HT-29 (cell line): ENCODE data around the gene PLXNA3. TPM values are rescaled to one million over a fixed set of nuclear protein-coding genes. Genes with fewer than 3 reads are reported as not detected.
"Not testable (repeated sequence)": the region's sequence is repeated elsewhere in the genome, so short reads cannot be mapped to it uniquely, and the experiment has no call there.

Experiments
- DNase-seq: peaks from one replicate; pipeline ENCODE4 v3.0.0-alpha.2; 2015; ENCODE audit warnings: low spot score
- total RNA-seq: library from RNA; depleted of rRNA; stranded (reverse); fragments of >200 nt; shearing (Covaris generic); gene quantifications from 2 replicates; pipeline ENCODE4 v1.2.3, GENCODE V29; 2014

PLXNA3 gene
- total RNA-seq, 1 experiment from 2014 or later = 33.6 TPM

DNA sequence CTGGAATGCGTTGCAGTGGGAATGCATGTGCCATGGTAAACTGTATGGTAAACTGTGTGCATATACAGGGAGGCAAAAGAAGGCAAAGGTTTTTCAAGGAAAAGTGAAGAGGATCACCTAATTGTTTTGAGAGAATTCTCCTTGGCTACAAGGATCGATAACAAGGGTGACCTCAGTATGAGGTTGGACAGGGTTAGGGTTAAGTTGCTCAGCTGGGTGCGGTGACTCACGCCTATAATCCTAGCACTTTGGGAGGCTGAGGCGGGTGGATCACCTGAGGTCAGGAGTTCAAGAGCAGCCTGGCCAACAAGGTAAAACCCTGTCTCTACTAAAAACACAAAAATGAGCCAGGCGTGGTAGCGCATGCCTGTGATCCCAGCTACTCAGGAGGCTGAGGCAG is 43.3 kb downstream of the PLXNA3 start:
- DNase-seq = not testable (repeated sequence)

- no peak for DNase-seq
Observed at GRCh38 chrX:154502098-154502497, 44.0 kb downstream of the PLXNA3 start.

GRCh38 chrX:154502989-154503388 is 44.9 kb downstream of the PLXNA3 start:
- DNase-seq = no peak

GRCh38 chrX:154505734-154506133 is 47.7 kb downstream of the PLXNA3 start:
- no peak for DNase-seq

GRCh38 chrX:154506483-154507332 is 48.6 kb downstream of the PLXNA3 start:
- DNase-seq = no peak

GRCh38 chrX:154507673-154508383 is 49.7 kb downstream of the PLXNA3 start:
- no peak for DNase-seq

- no peak for DNase-seq
Observed at GRCh38 chrX:154508384-154508745, 50.3 kb downstream of the PLXNA3 start.

GRCh38 chrX:154509455-154509854 is 51.4 kb downstream of the PLXNA3 start:
- DNase-seq = no peak

- no peak for DNase-seq
Observed at GRCh38 chrX:154511761-154512160, 53.7 kb downstream of the PLXNA3 start.

DNA sequence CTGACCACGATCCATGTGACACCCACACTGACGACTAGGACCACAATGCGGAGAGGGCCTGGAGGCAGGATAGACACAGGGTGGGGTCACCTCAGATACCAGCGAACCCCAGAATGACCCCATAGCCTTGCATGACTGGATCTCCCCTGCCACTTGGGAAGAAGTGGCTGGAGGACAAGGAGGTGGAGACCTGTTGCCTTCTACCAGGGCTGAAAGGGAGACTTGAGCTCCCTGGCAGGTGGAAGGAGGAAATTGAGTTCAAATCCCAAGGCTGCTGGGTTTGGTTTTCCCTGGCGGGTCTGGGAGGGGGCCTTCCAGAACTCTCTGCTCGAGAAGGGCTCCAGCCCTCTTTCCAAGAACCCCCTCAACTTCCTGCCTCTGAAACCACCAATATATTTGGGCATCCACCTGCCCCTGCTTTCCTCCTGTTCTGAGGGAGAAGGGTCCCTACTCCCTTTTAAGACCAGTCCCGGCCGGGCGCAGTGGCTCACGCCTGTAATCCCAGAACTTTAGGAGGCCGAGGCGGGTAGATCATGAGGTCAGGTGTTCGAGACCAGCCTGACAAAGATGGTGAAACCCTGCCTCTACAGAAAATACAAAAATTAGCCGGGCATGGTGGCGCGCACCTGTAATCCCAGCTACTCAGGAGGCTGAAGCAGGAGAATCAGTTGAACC is 54.9 kb downstream of the PLXNA3 start:
- DNase-seq = no peak

DNA sequence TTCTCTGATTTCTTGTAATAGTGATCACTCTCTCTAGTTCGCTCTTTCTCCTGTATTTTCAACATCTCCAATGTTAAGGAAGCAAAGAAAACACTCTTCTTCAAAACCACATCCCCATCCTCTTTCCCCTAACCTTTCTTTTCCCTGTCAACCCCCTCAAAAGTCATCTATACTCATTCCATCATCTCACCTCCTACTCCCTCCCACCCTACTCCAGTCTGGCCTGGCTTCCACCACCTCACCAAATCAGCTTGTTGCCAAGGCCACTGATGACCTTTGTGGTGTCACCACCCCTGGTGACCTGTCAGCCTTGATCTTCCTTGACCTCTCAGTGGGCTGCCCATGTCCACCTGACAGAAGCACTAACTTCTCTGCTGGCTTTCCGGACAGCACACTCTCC is 55.6 kb downstream of the PLXNA3 start:
- DNase-seq = no peak

DNA sequence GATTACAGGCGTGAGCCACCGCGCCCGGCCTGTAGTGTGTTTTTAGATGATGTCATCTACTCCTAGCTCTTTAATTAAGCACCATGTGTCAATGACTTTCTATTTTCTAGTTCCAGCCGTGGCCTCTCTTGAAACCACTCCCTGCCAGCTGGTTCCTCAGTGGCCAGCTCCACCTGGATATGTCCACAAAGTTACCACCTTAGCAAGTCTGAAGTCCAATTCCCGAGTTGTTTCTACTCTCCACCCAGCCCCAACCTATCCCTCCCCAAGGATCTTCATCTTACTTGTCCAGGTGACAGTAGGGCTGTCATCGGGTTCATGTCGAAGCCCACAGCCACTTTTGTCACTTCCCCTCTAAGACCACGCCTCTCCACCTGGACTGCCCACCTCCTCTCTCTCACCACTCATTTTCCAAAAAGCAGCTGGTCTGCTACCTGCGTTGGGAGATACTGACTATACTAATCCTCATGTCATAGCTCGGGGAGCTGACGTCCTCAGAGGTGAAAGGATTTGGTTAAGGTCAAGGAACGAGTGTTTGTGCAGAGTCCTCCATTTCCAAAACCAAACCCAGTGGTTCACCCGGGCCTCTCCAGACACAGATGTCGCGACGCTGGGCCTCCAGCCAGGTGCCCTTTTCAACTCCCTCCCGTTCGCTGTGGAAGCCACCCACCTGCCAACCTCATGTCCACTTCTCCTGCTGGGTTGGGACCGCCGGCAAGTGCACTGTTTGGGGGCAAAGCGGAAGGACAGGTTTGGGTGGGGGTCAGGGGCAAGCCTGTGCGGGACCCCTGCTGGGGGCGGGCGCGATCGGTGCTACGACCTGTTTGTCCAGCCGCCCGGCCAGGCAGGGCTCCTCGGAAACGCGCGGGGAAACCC is 57.2 kb downstream of the PLXNA3 start:
- peak; percentile 67 for DNase-seq

GRCh38 chrX:154515966-154516655 is 58.0 kb downstream of the PLXNA3 start, which contains the start of gene FAM3A:
FAM3A (minus strand) TSS chrX:154516232; CDS start chrX:154515772, 460 bp downstream.
- DNase-seq = peak; percentile 96

GRCh38 chrX:154516656-154517100 is 58.6 kb downstream of the PLXNA3 start:
- peak; percentile 36 for DNase-seq

GRCh38 chrX:154517101-154517781 is 59.2 kb downstream of the PLXNA3 start:
- no peak for DNase-seq

GRCh38 chrX:154519389-154519788 is 61.3 kb downstream of the PLXNA3 start:
- DNase-seq = no peak

DNA sequence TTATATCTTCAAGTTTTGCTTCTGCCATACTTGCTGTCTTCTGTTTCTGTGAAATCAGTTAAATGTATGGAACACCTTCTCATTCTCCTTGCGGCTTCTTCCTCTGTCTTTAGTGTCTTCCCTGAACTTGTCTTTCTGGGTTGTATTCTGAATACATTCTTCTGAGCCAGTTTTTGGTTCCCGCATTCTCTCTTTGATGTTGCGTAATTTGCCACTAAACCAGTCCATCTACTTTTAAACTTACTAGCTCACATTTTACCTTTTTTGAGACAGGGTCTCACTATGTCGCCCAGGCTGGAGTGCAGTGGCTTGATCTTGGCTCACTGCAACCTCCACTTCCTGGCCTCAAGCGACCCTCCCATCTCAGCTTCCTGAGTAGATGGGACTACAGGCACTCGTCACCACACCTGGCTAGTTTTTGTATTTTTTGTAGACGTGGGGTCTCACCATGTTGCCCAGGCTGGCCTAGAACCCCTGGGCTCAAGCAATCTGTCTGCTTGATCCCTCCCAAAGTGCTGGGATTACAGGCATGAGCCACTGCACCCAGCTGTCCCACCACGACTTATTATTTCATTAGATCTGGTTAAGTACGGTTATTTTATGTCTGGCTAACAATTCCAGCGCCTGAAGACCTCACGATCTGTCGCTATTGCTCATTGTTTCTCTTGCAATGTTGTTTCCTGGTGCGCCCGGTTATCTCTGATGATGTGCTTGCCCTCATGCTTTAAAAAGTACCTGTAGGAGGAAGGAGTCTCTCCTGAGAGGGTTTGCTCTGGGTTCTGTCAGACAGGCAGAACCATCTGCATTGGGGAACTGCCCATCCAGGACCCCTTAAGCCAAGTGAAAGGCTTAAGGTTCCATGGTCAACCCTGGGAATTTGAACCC is 67.8 kb downstream of the PLXNA3 start:
- DNase-seq = peak; percentile 29

DNA sequence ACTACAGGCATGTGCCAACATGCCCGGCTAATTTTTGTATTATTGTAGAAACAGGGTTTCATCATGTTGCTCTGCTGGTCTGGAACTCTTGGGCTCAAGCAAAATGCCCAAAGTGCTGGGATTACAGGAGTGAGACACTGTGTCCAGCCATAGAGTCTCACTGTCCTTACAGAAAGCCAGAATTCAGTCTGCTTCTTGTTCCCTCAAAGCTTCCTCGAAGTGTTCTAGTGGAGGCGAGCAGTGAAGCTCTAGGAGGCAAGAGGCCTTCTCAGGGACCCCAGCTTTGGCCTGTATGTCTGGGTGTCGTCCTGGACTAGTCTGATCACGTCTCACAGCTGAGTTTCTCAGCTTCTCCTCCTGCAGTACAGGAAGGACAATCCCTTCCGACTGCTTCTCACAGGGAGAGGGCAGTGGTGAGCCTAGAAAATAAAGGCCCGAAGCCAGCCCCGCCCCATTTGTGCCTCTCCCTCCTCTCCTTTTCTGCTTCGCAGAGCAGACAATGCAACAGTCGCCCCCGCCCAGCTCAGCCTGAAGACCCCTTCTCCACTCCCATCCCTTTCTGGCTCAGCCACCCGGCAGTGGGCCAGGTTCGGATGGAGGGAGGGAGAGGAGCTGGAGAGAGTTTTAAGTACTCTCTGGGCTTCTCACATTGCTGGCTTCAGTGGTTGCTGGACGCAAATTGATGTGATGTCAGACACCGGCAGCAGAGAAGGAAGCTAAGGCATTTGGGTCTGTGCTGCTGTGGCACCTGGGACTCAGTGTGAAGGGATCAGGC is 69.0 kb downstream of the PLXNA3 start:
- peak; percentile 90 for DNase-seq
